Daoy (cell line): ENCODE measurements around the gene COBL. TPM values are rescaled to one million over a fixed set of nuclear protein-coding genes. Genes with fewer than 3 reads are reported as not detected.
A peak's percentile ranks its signal among the peaks of the same experiment; 100 is the strongest.

Source experiments
- DNase-seq: peaks from one replicate; pipeline ENCODE4 v3.0.0-alpha.2; 2015; ENCODE audit warnings: low read depth
- total RNA-seq: library from RNA; depleted of rRNA; stranded (reverse); fragments of >200 nt; shearing (Covaris generic); gene quantifications from 2 replicates; pipeline ENCODE4 v1.2.3, GENCODE V29; 2014

The COBL gene
- total RNA-seq, 1 experiment from 2014 or later: 4.6 TPM

- DNase-seq: peak; percentile 67
These were observed 60.9 kb downstream of the COBL start for GRCh38 chr7:51255536-51256208.

GRCh38 chr7:51255036-51255435, 61.6 kb downstream of the COBL start:
- DNase-seq: no peak

- DNase-seq: no peak
These were observed 63.5 kb downstream of the COBL start for GRCh38 chr7:51253157-51253556.

GRCh38 chr7:51251290-51251689, 65.3 kb downstream of the COBL start:
- DNase-seq: no peak

GRCh38 chr7:51250512-51250911, 66.1 kb downstream of the COBL start:
- DNase-seq: no peak

GRCh38 chr7:51249991-51250390, 66.6 kb downstream of the COBL start:
- DNase-seq: no peak

- peak; percentile 36 for DNase-seq
These were observed 67.2 kb downstream of the COBL start for GRCh38 chr7:51249187-51249945.

- DNase-seq: no peak
These were observed 70.1 kb downstream of the COBL start for GRCh38 chr7:51246258-51247245.

GRCh38 chr7:51244885-51245284, 71.7 kb downstream of the COBL start:
- no peak for DNase-seq

- DNase-seq: no peak
These were observed 72.6 kb downstream of the COBL start for GRCh38 chr7:51244053-51244452.

GRCh38 chr7:51243631-51244030, 73.0 kb downstream of the COBL start:
- no peak for DNase-seq

GRCh38 chr7:51242881-51243518, 73.6 kb downstream of the COBL start:
- DNase-seq: no peak

- DNase-seq: peak; percentile 45
These were observed 74.5 kb downstream of the COBL start for GRCh38 chr7:51242007-51242691.

- no peak for DNase-seq
These were observed 75.7 kb downstream of the COBL start for GRCh38 chr7:51240868-51241267.

- DNase-seq: no peak
These were observed 76.9 kb downstream of the COBL start for GRCh38 chr7:51239691-51240090.

GRCh38 chr7:51238981-51239495, 77.6 kb downstream of the COBL start:
- no peak for DNase-seq

GRCh38 chr7:51237446-51238133, 79.0 kb downstream of the COBL start:
- no peak for DNase-seq

- no peak for DNase-seq
These were observed 80.0 kb downstream of the COBL start for GRCh38 chr7:51236470-51237132.

GRCh38 chr7:51235593-51236313, 80.9 kb downstream of the COBL start:
- DNase-seq: no peak
